H9 (cell line): ENCODE data around the gene C3orf85. TPM values are rescaled to one million over a fixed set of nuclear protein-coding genes. Genes with fewer than 3 reads are reported as not detected.

Experiments
- DNase-seq: peaks from one replicate; pipeline ENCODE4 v3.0.0-alpha.2; 2017
- H2AFZ ChIP-seq: one replicate; pipeline ENCODE4 v1.6.1; 2013; ENCODE audit warnings: mild to moderate bottlenecking, low read length, control low read depth, moderate library complexity
- H2AK5ac ChIP-seq: 2 replicates; pipeline ENCODE4 v1.6.1; 2013; ENCODE audit warnings: low read length, control low read depth, mixed read lengths; ENCODE audit not compliant: insufficient read length
- H2BK120ac ChIP-seq: one replicate; pipeline ENCODE4 v1.6.1; 2013; ENCODE audit warnings: low read depth, mild to moderate bottlenecking, low read length, control low read depth, inconsistent platforms; ENCODE audit not compliant: poor library complexity, severe bottlenecking
- H2BK12ac ChIP-seq: 2 replicates; pipeline ENCODE4 v1.6.1; 2013; ENCODE audit warnings: low read length, control low read depth, mixed read lengths, low read depth; ENCODE audit not compliant: insufficient read length
- H2BK15ac ChIP-seq: 2 replicates; pipeline ENCODE4 v1.6.1; 2013; ENCODE audit warnings: low read depth, low read length, control low read depth
- H2BK20ac ChIP-seq: one replicate; pipeline ENCODE4 v1.6.1; 2013; ENCODE audit warnings: low read depth, mild to moderate bottlenecking, low read length, control low read depth, inconsistent platforms; ENCODE audit not compliant: poor library complexity, severe bottlenecking
- H2BK5ac ChIP-seq: 2 replicates; pipeline ENCODE4 v1.6.1; 2013; ENCODE audit warnings: low read length, control low read depth, mixed read lengths; ENCODE audit not compliant: insufficient read length
- H3K14ac ChIP-seq: 2 replicates; pipeline ENCODE4 v1.6.1; 2013; ENCODE audit warnings: low read length, control low read depth; ENCODE audit not compliant: insufficient read depth
- H3K18ac ChIP-seq: 2 replicates; pipeline ENCODE4 v1.6.1; 2013; ENCODE audit warnings: low read depth, mild to moderate bottlenecking, mixed read lengths, low read length, control low read depth; ENCODE audit not compliant: insufficient read length
- H3K23ac ChIP-seq: 2 replicates; pipeline ENCODE4 v1.6.1; 2013; ENCODE audit warnings: low read length, control low read depth, mixed read lengths, low read depth; ENCODE audit not compliant: insufficient read length
- H3K23me2 ChIP-seq: 2 replicates; pipeline ENCODE4 v1.6.1; 2013; ENCODE audit warnings: low read depth, mild to moderate bottlenecking, mixed read lengths, low read length, control low read depth; ENCODE audit not compliant: insufficient read length, poor library complexity, severe bottlenecking
- H3K27ac ChIP-seq: 2 replicates; pipeline ENCODE4 v1.5.1; 2013; ENCODE audit warnings: low read length, control low read depth, mixed read lengths, low read depth; ENCODE audit not compliant: insufficient read length
- H3K27me3 ChIP-seq: 2 replicates; pipeline ENCODE4 v1.6.1; 2013; ENCODE audit warnings: low read length, control low read depth, inconsistent platforms; ENCODE audit not compliant: insufficient read depth
- H3K4ac ChIP-seq: 2 replicates; pipeline ENCODE4 v1.6.1; 2013; ENCODE audit warnings: low read depth, mild to moderate bottlenecking, control low read depth, inconsistent platforms, low read length, moderate library complexity
- H3K4me1 ChIP-seq: 2 replicates; pipeline ENCODE4 v1.6.1; 2013; ENCODE audit warnings: low read length, control low read depth, inconsistent platforms; ENCODE audit not compliant: insufficient read depth
- H3K4me2 ChIP-seq: 2 replicates; pipeline ENCODE4 v1.6.1; 2013; ENCODE audit warnings: low read length, control low read depth, mixed read lengths; ENCODE audit not compliant: insufficient read length, insufficient read depth
- H3K56ac ChIP-seq: 2 replicates; pipeline ENCODE4 v1.6.1; 2013; ENCODE audit warnings: low read depth, mild to moderate bottlenecking, mixed read lengths, low read length, control low read depth; ENCODE audit not compliant: insufficient read length
- H3K79me1 ChIP-seq: 2 replicates; pipeline ENCODE4 v1.6.1; 2013; ENCODE audit warnings: low read depth, mild to moderate bottlenecking, moderate library complexity, low read length, control low read depth, inconsistent platforms; ENCODE audit not compliant: insufficient read depth, poor library complexity, severe bottlenecking
- H3K79me2 ChIP-seq: 2 replicates; pipeline ENCODE4 v1.6.1; 2013; ENCODE audit warnings: low read length, control low read depth, inconsistent platforms; ENCODE audit not compliant: insufficient read depth
- H3K9ac ChIP-seq: 2 replicates; pipeline ENCODE4 v1.6.1; 2013; ENCODE audit warnings: low read length, control low read depth, mixed read lengths; ENCODE audit not compliant: insufficient read length; ENCODE audit errors: extremely low read depth
- H3K9me3 ChIP-seq: one replicate; pipeline ENCODE4 v1.6.1; 2013; ENCODE audit warnings: low read depth, low read length, inconsistent platforms; ENCODE audit not compliant: control insufficient read depth
- H3T11ph ChIP-seq: one replicate; pipeline ENCODE4 v1.6.1; 2013; ENCODE audit warnings: mild to moderate bottlenecking, low read length, control low read depth, inconsistent platforms
- H4K20me1 ChIP-seq: one replicate; pipeline ENCODE4 v1.6.1; 2013; ENCODE audit not compliant: control insufficient read depth, insufficient read length, insufficient read depth
- H4K5ac ChIP-seq: 2 replicates; pipeline ENCODE4 v1.6.1; 2013; ENCODE audit warnings: low read depth, mild to moderate bottlenecking, mixed read lengths, low read length, control low read depth; ENCODE audit not compliant: insufficient read length
- H4K8ac ChIP-seq: replicated peaks from 2 replicates; pipeline ENCODE4 v1.6.1; 2013; ENCODE audit warnings: low read length, control low read depth, mixed read lengths, low read depth; ENCODE audit not compliant: insufficient read length
- H4K91ac ChIP-seq: 2 replicates; pipeline ENCODE4 v1.6.1; 2013; ENCODE audit warnings: low read depth, mild to moderate bottlenecking, moderate library complexity, mixed read lengths, low read length, control low read depth; ENCODE audit not compliant: insufficient read length
- H3K27ac Mint-ChIP-seq, 3 experiments: 2 replicates in 2 of 3; 3 replicates in 1 of 3; pipeline ENCODE4 v1.8.0; 2020 to 2021; ENCODE audit warnings: mixed read lengths in 3 of 3, mild to moderate bottlenecking in 1 of 3, moderate library complexity in 1 of 3
- H3K27me3 Mint-ChIP-seq: 2 replicates; pipeline ENCODE4 v1.8.0; 2021; ENCODE audit warnings: low read depth, mild to moderate bottlenecking, moderate library complexity, mixed read lengths
- H3K36me3 Mint-ChIP-seq, 3 experiments: 2 replicates in 2 of 3; 3 replicates in 1 of 3; pipeline ENCODE4 v1.8.0; 2020 to 2021; ENCODE audit warnings: low read depth in 3 of 3, mixed read lengths in 3 of 3; ENCODE audit not compliant: insufficient read depth in 1 of 3
- H3K4me1 Mint-ChIP-seq, 2 experiments: 2 replicates each; pipeline ENCODE4 v1.8.0; 2020; ENCODE audit warnings: mixed read lengths in 2 of 2
- H3K4me3 Mint-ChIP-seq, 2 experiments: 2 replicates in 1 of 2; 3 replicates in 1 of 2; pipeline ENCODE4 v1.8.0; 2020 to 2021; ENCODE audit warnings: mild to moderate bottlenecking in 2 of 2, mixed read lengths in 2 of 2, moderate library complexity in 1 of 2
- H3K9me3 Mint-ChIP-seq, 2 experiments: 2 replicates in 1 of 2; 3 replicates in 1 of 2; pipeline ENCODE4 v1.8.0; 2020; ENCODE audit warnings: mild to moderate bottlenecking in 2 of 2, mixed read lengths in 2 of 2, moderate library complexity in 1 of 2
- CTCF ChIP-seq: fragments of 200-600 bp; sonication (generic); conservative IDR thresholded peaks from 3 replicates; pipeline ENCODE4 v1.8.0; 2021; ENCODE audit warnings: antibody characterized with exemption, mild to moderate bottlenecking
- WGBS: extraction: QIAGEN DNeasy Blood & Tissue Kit; methylation state at CpG from one replicate; pipeline ENCODE4 v1.1.7; 2013; ENCODE audit warnings: missing lambda C conversion rate, low lambda C conversion rate, mixed read lengths; ENCODE audit not compliant: insufficient read length; ENCODE audit errors: extremely low coverage; 5-methylcytosine and 5-hydroxymethylcytosine counted together
- total RNA-seq: library from RNA; stranded (reverse); gene quantifications from 2 replicates; pipeline ENCODE4 v1.2.1, GENCODE V29; 2021

The C3orf85 gene
- total RNA-seq, 1 experiment from 2014 or later, result not detected

GRCh38 chr3:109131276-109131675 lies 5.2 kb upstream of the C3orf85 start:
- Mint-ChIP-seq H3K4me1 (no peaks in the 10 kb centered on the region; a peak in 1 of 4 replicates), H3K9me3 (peaks cover 3 to 5% of the 10 kb centered on the region in 2 experiments; a peak in 4 of 5 replicates), H3K4me3 (no peak overlapping the region), H3K27ac (no peak overlapping the region), H3K36me3 (peaks cover 0 to 4% (median 0%) of the 10 kb centered on the region in 3 experiments; a peak in 2 of 7 replicates), H3K27me3 (no peaks in the 10 kb centered on the region)
- Histone ChIP-seq H3K27me3 (no peaks in the 10 kb centered on the region), H2AK5ac (no peak overlapping the region), H3K27ac (no peak overlapping the region), H3T11ph (no peak overlapping the region), H3K4me2 (no peak overlapping the region), H2BK20ac (no peak overlapping the region), H3K18ac (no peak overlapping the region), H2BK15ac (no peak overlapping the region), H2AFZ (no peak overlapping the region), H2BK5ac (no peak overlapping the region), H4K8ac (no peak overlapping the region), H2BK12ac (no peak overlapping the region), H3K9ac (no peak overlapping the region), H3K56ac (no peak overlapping the region), H2BK120ac (no peak overlapping the region), H4K5ac (no peak overlapping the region), H3K9me3 (no peaks in the 10 kb centered on the region), H4K20me1 (no peaks in the 10 kb centered on the region), H3K79me1 (no peaks in the 10 kb centered on the region), H3K4me1 (no peaks in the 10 kb centered on the region), H3K79me2 (no peaks in the 10 kb centered on the region), H3K23ac (no peak overlapping the region), H4K91ac (no peak overlapping the region), H3K23me2 (no peaks in the 10 kb centered on the region), H3K14ac (no peak overlapping the region), H3K4ac (no peak overlapping the region)
- no peak for DNase-seq
- no CpG with 5 or more reads among the region's 4 CpGs for WGBS
- no peak for TF ChIP-seq CTCF
